A673 (cell line): ENCODE measurements around the gene APH1A.
"Not testable (repeated sequence)": the region's sequence is repeated elsewhere in the genome, so short reads cannot be mapped to it uniquely, and the experiment has no call there.

Experiments used
- EZH2 ChIP-seq: fragments of 200-600 bp; sonication (generic); IDR thresholded peaks from 2 replicates; pipeline ENCODE4 v1.6.1; 2017; ENCODE audit warnings: borderline replicate concordance, low read depth, mild to moderate bottlenecking, mixed read lengths, antibody characterized with exemption, low read length; ENCODE audit not compliant: poor library complexity, severe bottlenecking
- TF ChIP-seq, protein P1 (sequence below): fragments of 300-800, 200-600 bp; sonication (generic); conservative IDR thresholded peaks from 2 replicates; pipeline ENCODE4 v1.5.1; 2017; ENCODE audit warnings: low read depth, mild to moderate bottlenecking, antibody characterized with exemption, low read length, moderate library complexity, mixed read lengths

DNA sequence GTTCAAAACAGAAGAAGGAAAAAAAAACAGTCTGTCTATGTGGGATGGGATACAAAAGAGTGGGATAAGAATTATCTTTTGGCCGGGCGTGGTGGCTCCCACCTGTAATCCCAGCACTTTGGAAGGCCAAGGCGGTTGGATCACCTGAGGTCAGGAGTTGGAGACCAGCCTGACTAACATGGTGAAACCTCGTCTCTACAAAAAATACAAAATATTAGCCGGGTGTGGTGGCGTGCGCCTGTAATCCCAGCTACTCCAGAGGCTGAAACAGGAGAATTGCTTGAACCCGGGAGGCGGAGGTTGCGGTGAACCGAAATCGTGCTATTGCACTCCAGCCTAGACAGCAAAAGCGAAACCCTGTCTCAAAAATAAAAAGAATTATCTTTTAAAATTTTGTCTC lies 31.6 kb downstream of the APH1A start:
- TF ChIP-seq, protein P1, sequence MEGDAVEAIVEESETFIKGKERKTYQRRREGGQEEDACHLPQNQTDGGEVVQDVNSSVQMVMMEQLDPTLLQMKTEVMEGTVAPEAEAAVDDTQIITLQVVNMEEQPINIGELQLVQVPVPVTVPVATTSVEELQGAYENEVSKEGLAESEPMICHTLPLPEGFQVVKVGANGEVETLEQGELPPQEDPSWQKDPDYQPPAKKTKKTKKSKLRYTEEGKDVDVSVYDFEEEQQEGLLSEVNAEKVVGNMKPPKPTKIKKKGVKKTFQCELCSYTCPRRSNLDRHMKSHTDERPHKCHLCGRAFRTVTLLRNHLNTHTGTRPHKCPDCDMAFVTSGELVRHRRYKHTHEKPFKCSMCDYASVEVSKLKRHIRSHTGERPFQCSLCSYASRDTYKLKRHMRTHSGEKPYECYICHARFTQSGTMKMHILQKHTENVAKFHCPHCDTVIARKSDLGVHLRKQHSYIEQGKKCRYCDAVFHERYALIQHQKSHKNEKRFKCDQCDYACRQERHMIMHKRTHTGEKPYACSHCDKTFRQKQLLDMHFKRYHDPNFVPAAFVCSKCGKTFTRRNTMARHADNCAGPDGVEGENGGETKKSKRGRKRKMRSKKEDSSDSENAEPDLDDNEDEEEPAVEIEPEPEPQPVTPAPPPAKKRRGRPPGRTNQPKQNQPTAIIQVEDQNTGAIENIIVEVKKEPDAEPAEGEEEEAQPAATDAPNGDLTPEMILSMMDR: not testable (repeated sequence)
- TF ChIP-seq EZH2: not testable (repeated sequence)
